ENCODE data around the gene CAMK1D.

CAMK1D gene

DNA sequence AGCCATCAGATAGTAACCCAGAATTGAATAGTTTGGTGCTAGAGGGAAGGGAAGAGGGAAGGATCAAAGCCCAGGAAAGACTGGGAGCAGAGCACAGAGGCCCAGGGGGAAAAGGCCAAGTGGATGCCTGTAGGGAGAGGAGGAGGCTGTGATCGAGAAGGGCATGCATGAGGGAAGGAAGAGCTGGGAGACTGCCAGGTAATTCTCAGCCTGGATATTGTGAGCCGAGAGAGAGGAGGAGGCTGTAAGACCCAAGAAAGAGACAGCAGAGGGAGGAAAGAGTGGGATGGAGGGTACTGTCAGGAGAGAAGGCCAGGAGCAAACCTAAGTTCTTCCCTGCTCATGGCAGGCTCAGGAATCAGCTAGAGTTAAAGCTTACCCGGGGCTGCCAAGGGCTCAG lies 474.0 kb downstream of the CAMK1D start:
- H3K4me1 ChIP-seq (ENCODE audit: insufficient read depth, low read length): no peaks in the 10 kb centered on the region
- ATAC-seq (ENCODE audit: insufficient read depth, low read depth): no peak

DNA sequence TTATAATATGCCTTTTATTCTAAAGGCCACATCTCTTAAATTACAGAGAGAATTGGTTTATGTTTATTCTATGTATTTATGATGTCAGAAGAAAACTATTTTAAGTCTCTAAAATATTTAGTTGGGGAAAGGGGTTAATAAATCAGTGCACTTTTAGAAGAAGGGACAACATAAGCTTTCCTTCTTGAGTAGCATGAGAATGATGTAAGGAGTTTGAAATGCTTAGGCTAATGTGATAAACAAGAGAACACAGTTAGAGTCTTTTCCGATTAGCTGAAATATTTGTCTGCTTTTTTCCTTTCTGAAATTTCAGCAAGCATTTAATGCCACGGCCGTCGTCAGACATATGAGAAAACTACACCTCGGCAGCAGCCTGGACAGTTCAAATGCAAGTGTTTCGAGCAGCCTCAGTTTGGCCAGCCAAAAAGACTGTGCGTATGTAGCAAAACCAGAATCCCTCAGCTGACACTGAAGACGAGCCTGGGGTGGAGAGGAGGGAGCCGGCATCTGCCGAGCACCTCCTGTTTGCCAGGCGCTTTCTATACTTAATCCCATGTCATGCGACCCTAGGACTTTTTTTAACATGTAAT lies 476.0 kb downstream of the CAMK1D start:
- no peak overlapping the region for H3K9ac ChIP-seq (ENCODE audit: low read depth, low read length)
- no peak overlapping the region for H3K4me3 ChIP-seq (ENCODE audit: low read depth in 1 of 2, low read length in 2 of 2)
- no peaks in the 10 kb centered on the region for H3K36me3 ChIP-seq (ENCODE audit: insufficient read depth, low read length)
- no peaks in the 10 kb centered on the region for H3K27me3 ChIP-seq (ENCODE audit: insufficient read depth, low read length, poor library complexity)
- H3K79me2 ChIP-seq (ENCODE audit: insufficient read depth, low read length): no peaks in the 10 kb centered on the region
- TF ChIP-seq EZH2 (IDR thresholded peaks at IDR 0.05; ENCODE audit: borderline replicate concordance, low read depth, low read length, severe bottlenecking): no peak
- no peak overlapping the region for H2AFZ ChIP-seq (ENCODE audit: low read depth, low read length)
- no peaks in the 10 kb centered on the region for H3K9me3 ChIP-seq (ENCODE audit: insufficient read depth, low read length, severe bottlenecking)
- H3K27ac ChIP-seq (ENCODE audit: low read length): no peak overlapping the region
- no peaks in the 10 kb centered on the region for H3K4me1 ChIP-seq (ENCODE audit: insufficient read depth, low read length)
- DNase-seq (no peak), ATAC-seq (ENCODE audit: insufficient read depth, low read depth) (no peak)
- no peaks in the 10 kb centered on the region for H4K20me1 ChIP-seq (ENCODE audit: insufficient read depth, low read length)
- no peak overlapping the region for H3K4me2 ChIP-seq (ENCODE audit: insufficient read depth, low read length)

More for the DNA sequence above, 474.0 kb downstream of the CAMK1D start:
- no peaks in the 10 kb centered on the region for H3K27me3 ChIP-seq (ENCODE audit: insufficient read depth, low read length, poor library complexity)
- no peak overlapping the region for H3K9ac ChIP-seq (ENCODE audit: low read depth, low read length)
- no peak overlapping the region for H3K4me2 ChIP-seq (ENCODE audit: insufficient read depth, low read length)
- no peaks in the 10 kb centered on the region for H3K79me2 ChIP-seq (ENCODE audit: insufficient read depth, low read length)
- H2AFZ ChIP-seq (ENCODE audit: low read depth, low read length): no peak overlapping the region
- TF ChIP-seq, protein P1, sequence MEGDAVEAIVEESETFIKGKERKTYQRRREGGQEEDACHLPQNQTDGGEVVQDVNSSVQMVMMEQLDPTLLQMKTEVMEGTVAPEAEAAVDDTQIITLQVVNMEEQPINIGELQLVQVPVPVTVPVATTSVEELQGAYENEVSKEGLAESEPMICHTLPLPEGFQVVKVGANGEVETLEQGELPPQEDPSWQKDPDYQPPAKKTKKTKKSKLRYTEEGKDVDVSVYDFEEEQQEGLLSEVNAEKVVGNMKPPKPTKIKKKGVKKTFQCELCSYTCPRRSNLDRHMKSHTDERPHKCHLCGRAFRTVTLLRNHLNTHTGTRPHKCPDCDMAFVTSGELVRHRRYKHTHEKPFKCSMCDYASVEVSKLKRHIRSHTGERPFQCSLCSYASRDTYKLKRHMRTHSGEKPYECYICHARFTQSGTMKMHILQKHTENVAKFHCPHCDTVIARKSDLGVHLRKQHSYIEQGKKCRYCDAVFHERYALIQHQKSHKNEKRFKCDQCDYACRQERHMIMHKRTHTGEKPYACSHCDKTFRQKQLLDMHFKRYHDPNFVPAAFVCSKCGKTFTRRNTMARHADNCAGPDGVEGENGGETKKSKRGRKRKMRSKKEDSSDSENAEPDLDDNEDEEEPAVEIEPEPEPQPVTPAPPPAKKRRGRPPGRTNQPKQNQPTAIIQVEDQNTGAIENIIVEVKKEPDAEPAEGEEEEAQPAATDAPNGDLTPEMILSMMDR (IDR thresholded peaks at IDR 0.05; ENCODE audit: borderline replicate concordance, extremely low read depth, low read length, poor library complexity, severe bottlenecking): no peak
- TF ChIP-seq EZH2 (IDR thresholded peaks at IDR 0.05; ENCODE audit: borderline replicate concordance, low read depth, low read length, severe bottlenecking): no peak
- no peak for DNase-seq
- H3K4me3 ChIP-seq (ENCODE audit: low read depth in 1 of 2, low read length in 2 of 2): no peak overlapping the region
- H3K9me3 ChIP-seq (ENCODE audit: insufficient read depth, low read length, severe bottlenecking): no peaks in the 10 kb centered on the region
- no peak overlapping the region for H3K27ac ChIP-seq (ENCODE audit: low read length)
- H3K36me3 ChIP-seq (ENCODE audit: insufficient read depth, low read length): no peaks in the 10 kb centered on the region
- no peaks in the 10 kb centered on the region for H4K20me1 ChIP-seq (ENCODE audit: insufficient read depth, low read length)

DNA sequence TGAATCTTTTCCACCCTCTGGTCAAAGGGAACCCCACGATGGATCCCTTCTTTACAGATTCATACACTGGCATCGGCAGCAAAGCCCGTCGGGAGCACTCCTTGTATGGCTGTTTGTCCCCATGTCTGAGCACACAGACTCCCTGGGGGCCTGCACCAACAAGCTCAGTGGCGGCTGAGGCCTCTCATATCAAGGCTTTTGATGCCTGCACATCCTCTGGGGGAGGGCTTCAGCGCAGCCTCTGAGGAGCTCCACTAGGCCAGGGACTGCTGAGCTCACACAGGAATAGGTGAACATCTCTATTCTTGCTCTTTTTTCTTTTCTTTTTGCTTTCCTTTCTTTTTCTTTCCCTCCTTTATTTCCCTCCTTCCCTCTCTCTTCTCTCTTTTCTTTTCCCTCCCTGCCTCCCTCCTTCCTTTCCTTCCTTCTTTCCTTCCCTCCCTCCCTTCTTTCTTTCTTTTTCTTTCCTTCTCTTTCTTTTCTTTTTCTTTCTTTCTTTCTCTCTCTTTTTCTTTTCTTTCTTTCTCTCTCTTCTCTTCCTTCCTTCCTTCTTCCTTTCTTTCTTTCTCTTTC lies 477.5 kb downstream of the CAMK1D start:
- Histone ChIP-seq H3K27me3 (ENCODE audit: insufficient read depth, low read length, poor library complexity) (no peaks in the 10 kb centered on the region), H3K4me3 (ENCODE audit: low read depth in 1 of 2, low read length in 2 of 2) (no peak overlapping the region), H3K9me3 (ENCODE audit: insufficient read depth, low read length, severe bottlenecking) (no peaks in the 10 kb centered on the region), H2AFZ (ENCODE audit: low read depth, low read length) (no peak overlapping the region), H3K4me2 (ENCODE audit: insufficient read depth, low read length) (no peak overlapping the region), H4K20me1 (ENCODE audit: insufficient read depth, low read length) (no peaks in the 10 kb centered on the region), H3K27ac (ENCODE audit: low read length) (no peak overlapping the region), H3K9ac (ENCODE audit: low read depth, low read length) (no peak overlapping the region), H3K36me3 (ENCODE audit: insufficient read depth, low read length) (no peaks in the 10 kb centered on the region), H3K4me1 (ENCODE audit: insufficient read depth, low read length) (no peaks in the 10 kb centered on the region), H3K79me2 (ENCODE audit: insufficient read depth, low read length) (no peaks in the 10 kb centered on the region)
- no peak for TF ChIP-seq EZH2 (IDR thresholded peaks at IDR 0.05; ENCODE audit: borderline replicate concordance, low read depth, low read length, severe bottlenecking)
- TF ChIP-seq, protein P1 (IDR thresholded peaks at IDR 0.05; ENCODE audit: borderline replicate concordance, extremely low read depth, low read length, poor library complexity, severe bottlenecking): no peak
- ATAC-seq (ENCODE audit: insufficient read depth, low read depth): 0 out of 3 replicates have a peak, but pooled peaks have one; percentile 40
- no peak for DNase-seq

DNA sequence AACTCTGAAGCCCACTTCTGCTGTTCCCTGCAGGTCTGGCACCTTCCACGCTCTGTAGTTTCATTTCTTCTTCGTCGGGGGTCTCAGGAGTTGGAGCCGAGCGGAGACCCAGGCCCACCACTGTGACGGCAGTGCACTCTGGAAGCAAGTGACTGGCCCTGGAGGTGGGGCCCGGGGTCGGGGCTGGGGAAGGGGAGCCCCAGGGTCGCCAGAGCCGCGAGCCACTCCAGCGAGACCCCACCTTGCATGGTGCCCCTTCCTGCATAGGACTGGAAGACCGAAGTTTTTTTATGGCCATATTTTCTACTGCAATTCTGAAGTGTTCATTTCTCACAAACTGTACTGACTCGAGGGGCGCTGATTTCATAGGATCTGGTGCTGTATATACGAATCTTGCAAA lies 479.4 kb downstream of the CAMK1D start:
- no peak overlapping the region for H3K27ac ChIP-seq (ENCODE audit: low read length)
- TF ChIP-seq, protein P1 (IDR thresholded peaks at IDR 0.05; ENCODE audit: borderline replicate concordance, extremely low read depth, low read length, poor library complexity, severe bottlenecking): no peak
- no peak for TF ChIP-seq EZH2 (IDR thresholded peaks at IDR 0.05; ENCODE audit: borderline replicate concordance, low read depth, low read length, severe bottlenecking)
- no peaks in the 10 kb centered on the region for H4K20me1 ChIP-seq (ENCODE audit: insufficient read depth, low read length)
- H3K9ac ChIP-seq (ENCODE audit: low read depth, low read length): no peak overlapping the region
- no peak overlapping the region for H3K4me3 ChIP-seq (ENCODE audit: low read depth in 1 of 2, low read length in 2 of 2)
- H3K4me1 ChIP-seq (ENCODE audit: insufficient read depth, low read length): no peaks in the 10 kb centered on the region
- no peak overlapping the region for H2AFZ ChIP-seq (ENCODE audit: low read depth, low read length)
- H3K79me2 ChIP-seq (ENCODE audit: insufficient read depth, low read length): no peaks in the 10 kb centered on the region
- no peaks in the 10 kb centered on the region for H3K9me3 ChIP-seq (ENCODE audit: insufficient read depth, low read length, severe bottlenecking)
- H3K36me3 ChIP-seq (ENCODE audit: insufficient read depth, low read length): no peaks in the 10 kb centered on the region
- DNase-seq: no peak
- H3K4me2 ChIP-seq (ENCODE audit: insufficient read depth, low read length): no peak overlapping the region
- no peaks in the 10 kb centered on the region for H3K27me3 ChIP-seq (ENCODE audit: insufficient read depth, low read length, poor library complexity)
- no peak for ATAC-seq (ENCODE audit: insufficient read depth, low read depth)

All from DND-41 (cell line).